Neuron (in vitro differentiated cells): ENCODE data around the gene TMEM138.

Experiments
- H2AFZ ChIP-seq: one replicate; pipeline ENCODE4 v1.6.1; 2013; ENCODE audit warnings: low read depth, mild to moderate bottlenecking, inconsistent platforms, low read length, moderate library complexity
- H3K27me3 ChIP-seq: one replicate; pipeline ENCODE4 v1.6.1; 2013; ENCODE audit warnings: low read length; ENCODE audit not compliant: insufficient read depth
- H3K36me3 ChIP-seq: one replicate; pipeline ENCODE4 v1.6.1; 2013; ENCODE audit warnings: low read length; ENCODE audit not compliant: insufficient read depth
- H3K4me1 ChIP-seq: one replicate; pipeline ENCODE4 v1.6.1; 2013; ENCODE audit warnings: low read length; ENCODE audit not compliant: insufficient read depth
- H3K4me3 ChIP-seq: 2 replicates; pipeline ENCODE4 v1.5.1; 2013; ENCODE audit warnings: mild to moderate bottlenecking, low read length, moderate library complexity
- H3K9me3 ChIP-seq: one replicate; pipeline ENCODE4 v1.6.1; 2013; ENCODE audit warnings: low read length

TMEM138 gene

DNA sequence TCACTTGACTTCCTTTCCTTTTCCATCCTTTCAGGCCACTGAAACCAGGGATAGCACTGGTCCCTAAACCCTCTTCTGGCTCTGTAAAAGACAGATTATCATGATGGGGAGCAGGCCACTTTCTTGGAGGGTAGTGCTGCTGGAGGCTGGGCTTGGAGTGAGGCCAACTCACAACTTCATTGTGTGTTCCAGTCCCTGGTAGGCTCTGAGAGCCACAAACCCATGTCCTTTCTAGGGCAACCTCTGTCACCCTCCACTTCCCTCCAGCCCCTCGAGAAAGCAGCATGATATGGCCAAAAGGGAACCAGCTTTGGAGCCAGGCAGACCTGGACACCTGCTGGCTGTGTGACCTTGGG is 26.8 kb upstream of the TMEM138 start:
- Histone ChIP-seq H3K27me3 (no peaks in the 10 kb centered on the region), H3K9me3 (no peaks in the 10 kb centered on the region), H3K4me1 (peaks cover 35% of the 10 kb centered on the region), H3K4me3 (no peak overlapping the region), H2AFZ (no peak overlapping the region), H3K36me3 (peaks cover 3% of the 10 kb centered on the region)

DNA sequence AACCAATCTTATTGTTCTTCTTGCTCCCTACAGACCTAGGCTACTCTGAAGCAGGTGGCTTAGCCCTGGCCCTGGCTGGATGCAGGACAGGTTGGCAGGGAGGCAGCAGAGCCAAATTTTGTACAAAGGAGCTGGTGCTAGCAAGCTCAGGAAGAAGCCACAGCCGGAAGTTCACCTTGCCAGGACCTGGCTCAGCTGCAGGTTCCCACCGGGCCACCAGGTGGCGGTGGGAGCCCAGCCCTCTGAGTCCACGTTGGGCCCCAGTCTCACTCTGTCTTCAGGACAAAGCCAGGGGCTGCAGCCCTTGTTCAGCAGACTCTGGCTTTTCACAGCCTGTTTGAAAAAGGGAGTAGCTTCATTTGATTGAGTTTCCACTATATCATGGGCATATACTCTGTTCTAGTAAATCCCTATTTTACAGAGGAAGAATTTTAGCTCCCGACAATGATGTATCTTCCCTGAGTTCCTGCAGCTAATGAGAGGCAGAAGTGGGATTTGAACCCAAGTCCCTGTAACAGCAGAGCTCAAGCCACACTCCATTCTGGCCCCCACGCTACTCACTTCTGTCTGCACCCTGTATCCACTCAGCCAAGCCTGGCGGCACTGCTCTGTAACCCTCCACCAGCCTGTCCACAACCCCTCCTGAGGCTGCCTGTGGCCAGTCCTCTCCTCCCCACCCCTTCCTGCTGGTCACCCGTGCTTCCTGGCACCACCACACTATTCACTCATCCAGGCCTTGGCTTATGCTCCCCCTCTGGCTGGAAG is 25.8 kb upstream of the TMEM138 start:
- no peaks in the 10 kb centered on the region for H3K27me3 ChIP-seq
- H3K4me3 ChIP-seq, result no peak overlapping the region
- H3K9me3 ChIP-seq, result no peaks in the 10 kb centered on the region
- H3K36me3 ChIP-seq, result peaks cover 3% of the 10 kb centered on the region
- H2AFZ ChIP-seq, result peak overlapping the region; percentile 33
- H3K4me1 ChIP-seq, result peaks cover 32% of the 10 kb centered on the region

DNA sequence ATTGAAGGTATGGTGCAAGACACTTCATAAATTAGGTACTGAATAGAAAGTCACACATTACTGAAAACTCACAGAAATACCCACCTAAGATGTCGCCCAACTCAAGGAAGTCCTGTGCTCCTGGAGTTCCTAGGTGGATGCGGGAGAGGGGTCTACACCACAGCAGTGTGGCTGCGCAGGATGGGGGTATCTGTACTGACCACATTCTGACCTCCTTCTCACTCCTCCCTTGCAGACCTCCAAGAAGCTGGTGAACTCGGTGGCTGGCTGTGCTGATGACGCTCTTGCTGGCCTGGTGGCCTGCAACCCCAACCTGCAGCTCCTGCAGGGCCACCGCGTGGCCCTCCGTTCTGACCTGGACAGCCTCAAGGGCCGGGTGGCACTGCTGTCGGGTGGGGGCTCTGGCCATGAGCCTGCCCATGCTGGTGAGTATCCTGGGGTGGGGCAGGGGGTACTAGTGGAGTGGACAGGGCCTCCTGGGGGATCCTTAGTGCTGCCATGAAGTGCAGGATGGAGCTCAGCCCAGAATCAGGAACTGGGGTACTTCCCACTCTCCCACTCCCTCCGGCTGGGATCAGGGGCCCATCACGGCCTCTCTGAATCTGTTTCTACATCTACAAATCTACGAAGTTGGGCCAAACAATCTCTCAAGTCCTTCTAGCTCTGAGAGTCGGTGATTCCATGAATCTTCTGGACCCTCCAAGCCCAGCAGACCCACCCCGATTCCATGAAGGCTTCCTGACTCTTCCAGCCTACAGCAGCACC is 24.3 kb upstream of the TMEM138 start:
- no peak overlapping the region for H3K4me3 ChIP-seq
- no peaks in the 10 kb centered on the region for H3K27me3 ChIP-seq
- H3K9me3 ChIP-seq, result no peaks in the 10 kb centered on the region
- no peak overlapping the region for H2AFZ ChIP-seq
- H3K36me3 ChIP-seq, result peaks cover 10% of the 10 kb centered on the region
- peaks cover 22% of the 10 kb centered on the region for H3K4me1 ChIP-seq

DNA sequence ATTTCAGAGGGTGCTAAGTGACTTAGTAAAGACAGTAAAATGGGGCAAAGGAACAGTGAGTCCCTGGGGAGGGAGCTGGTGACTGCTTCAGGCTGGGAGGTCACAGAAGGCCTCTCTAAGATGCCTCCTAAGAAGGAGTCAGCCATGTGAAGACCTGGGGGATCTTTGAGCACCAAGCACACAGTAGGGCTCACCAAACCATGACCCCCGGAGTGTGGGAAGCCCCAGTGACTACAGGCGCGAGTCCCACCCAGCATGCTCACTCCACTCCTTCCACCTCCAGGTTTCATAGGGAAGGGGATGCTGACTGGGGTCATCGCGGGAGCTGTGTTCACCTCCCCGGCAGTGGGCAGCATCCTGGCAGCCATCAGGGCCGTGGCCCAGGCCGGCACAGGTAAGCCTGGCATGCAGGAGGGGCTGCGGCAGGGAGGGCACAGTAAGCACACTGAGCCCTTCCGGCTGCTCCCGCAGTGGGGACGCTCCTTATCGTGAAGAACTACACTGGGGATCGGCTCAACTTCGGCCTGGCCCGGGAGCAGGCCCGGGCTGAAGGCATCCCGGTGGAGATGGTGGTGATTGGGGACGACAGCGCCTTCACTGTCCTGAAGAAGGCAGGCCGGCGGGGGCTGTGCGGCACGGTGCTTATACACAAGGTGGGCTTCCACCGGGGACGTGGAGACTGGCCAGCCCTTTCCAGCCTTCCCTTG is 23.2 kb upstream of the TMEM138 start:
- Histone ChIP-seq H3K4me1 (peaks cover 16% of the 10 kb centered on the region), H3K9me3 (no peaks in the 10 kb centered on the region), H3K4me3 (no peak overlapping the region), H3K36me3 (peaks cover 12% of the 10 kb centered on the region), H3K27me3 (no peaks in the 10 kb centered on the region), H2AFZ (no peak overlapping the region)

DNA sequence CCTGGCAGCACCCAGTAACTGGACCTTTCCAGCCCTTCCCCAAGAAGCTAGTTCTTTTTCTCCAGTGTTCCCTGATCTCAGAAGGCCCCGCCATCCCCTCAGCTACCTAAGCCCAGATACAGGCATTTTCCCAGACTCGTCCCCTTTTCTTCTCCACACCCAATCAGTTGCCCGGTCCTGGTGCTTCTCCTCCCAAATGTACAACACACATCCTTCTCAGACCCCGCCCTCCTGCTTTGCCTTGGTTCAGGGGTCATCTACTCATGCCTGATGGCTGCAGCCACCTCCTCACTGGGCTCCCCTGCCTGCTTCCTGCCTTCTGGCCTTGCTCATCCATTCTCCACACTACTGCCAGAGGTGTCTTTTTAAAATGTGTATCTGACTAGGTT is 22.7 kb upstream of the TMEM138 start:
- H3K27me3 ChIP-seq, result no peaks in the 10 kb centered on the region
- peaks cover 12% of the 10 kb centered on the region for H3K36me3 ChIP-seq
- H3K4me3 ChIP-seq, result no peak overlapping the region
- H3K9me3 ChIP-seq, result no peaks in the 10 kb centered on the region
- H3K4me1 ChIP-seq, result peaks cover 14% of the 10 kb centered on the region
- H2AFZ ChIP-seq, result no peak overlapping the region

DNA sequence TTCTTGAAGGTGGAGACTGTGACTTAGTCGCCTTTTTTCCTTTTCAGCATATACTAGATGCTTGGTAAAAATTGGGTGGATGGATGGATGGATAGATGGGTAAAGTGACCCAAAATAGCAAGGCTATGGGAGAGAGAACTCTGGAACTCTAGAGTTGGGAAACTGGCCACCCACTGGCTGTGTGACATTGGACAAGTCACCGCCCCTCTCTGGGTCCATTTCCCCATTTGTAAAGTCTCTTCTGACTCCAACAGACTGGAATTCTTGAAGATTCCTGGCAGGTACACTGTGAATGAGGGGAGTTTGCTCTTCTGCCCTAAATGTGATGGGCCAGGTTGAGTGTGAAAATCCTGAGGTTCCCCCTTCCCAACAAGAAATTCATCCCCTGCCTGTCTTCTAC is 21.2 kb upstream of the TMEM138 start:
- Histone ChIP-seq H3K36me3 (peaks cover 12% of the 10 kb centered on the region), H3K27me3 (no peaks in the 10 kb centered on the region)

DNA sequence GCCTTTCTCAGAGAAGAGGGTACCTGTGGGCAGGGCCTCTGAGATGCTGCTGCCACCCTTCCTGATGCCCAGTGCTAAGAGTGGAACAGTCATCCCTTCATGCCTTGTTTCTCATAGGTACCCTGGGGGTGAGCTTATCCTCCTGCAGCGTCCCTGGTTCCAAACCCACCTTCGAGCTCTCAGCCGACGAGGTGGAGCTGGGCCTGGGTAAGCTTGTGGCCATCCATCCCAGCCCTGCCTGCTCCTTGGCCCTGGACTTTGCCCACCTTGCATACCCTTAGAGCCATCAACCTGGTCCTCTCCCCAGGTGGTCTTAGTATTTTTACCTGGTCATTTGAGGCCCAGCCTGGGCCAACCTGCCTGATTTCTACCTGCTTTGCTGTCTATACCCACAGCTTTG is 20.5 kb upstream of the TMEM138 start:
- no peak overlapping the region for H3K4me3 ChIP-seq
- peaks cover 12% of the 10 kb centered on the region for H3K36me3 ChIP-seq
- no peaks in the 10 kb centered on the region for H3K4me1 ChIP-seq
- H3K9me3 ChIP-seq, result no peaks in the 10 kb centered on the region
- H3K27me3 ChIP-seq, result no peaks in the 10 kb centered on the region
- H2AFZ ChIP-seq, result no peak overlapping the region

More for the DNA sequence above, 21.2 kb upstream of the TMEM138 start:
- H2AFZ ChIP-seq, result no peak overlapping the region
- H3K4me3 ChIP-seq, result no peak overlapping the region
- H3K9me3 ChIP-seq, result no peaks in the 10 kb centered on the region
- H3K4me1 ChIP-seq, result peaks cover 3% of the 10 kb centered on the region

DNA sequence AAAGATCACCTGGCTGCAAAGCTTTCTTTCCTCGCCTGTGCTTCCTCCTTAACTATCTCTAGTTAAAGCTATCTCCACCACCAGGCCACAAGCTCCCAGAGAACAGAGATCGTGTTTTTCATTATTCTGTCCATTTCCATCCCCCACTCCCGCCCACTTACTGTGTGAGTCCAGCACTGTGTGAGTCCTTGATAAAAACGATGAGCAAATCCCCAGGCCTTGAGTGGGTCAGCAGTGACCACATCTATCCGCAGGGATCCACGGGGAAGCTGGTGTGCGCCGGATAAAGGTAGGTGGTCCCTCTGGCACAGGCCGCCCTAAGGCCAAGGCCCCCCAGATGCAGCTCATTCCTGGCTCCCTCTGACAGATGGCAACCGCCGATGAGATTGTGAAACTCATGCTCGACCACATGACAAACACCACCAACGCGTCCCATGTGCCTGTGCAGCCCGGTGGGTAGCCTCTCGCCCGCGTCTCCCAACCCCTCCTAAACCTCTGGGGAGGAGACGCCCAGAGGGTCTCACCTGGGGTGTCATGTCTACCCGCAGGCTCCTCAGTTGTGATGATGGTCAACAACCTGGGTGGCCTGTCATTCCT is 19.9 kb upstream of the TMEM138 start:
- no peaks in the 10 kb centered on the region for H3K9me3 ChIP-seq
- no peak overlapping the region for H3K4me3 ChIP-seq
- H2AFZ ChIP-seq, result no peak overlapping the region
- peaks cover 12% of the 10 kb centered on the region for H3K36me3 ChIP-seq
- H3K4me1 ChIP-seq, result no peaks in the 10 kb centered on the region
- H3K27me3 ChIP-seq, result no peaks in the 10 kb centered on the region

DNA sequence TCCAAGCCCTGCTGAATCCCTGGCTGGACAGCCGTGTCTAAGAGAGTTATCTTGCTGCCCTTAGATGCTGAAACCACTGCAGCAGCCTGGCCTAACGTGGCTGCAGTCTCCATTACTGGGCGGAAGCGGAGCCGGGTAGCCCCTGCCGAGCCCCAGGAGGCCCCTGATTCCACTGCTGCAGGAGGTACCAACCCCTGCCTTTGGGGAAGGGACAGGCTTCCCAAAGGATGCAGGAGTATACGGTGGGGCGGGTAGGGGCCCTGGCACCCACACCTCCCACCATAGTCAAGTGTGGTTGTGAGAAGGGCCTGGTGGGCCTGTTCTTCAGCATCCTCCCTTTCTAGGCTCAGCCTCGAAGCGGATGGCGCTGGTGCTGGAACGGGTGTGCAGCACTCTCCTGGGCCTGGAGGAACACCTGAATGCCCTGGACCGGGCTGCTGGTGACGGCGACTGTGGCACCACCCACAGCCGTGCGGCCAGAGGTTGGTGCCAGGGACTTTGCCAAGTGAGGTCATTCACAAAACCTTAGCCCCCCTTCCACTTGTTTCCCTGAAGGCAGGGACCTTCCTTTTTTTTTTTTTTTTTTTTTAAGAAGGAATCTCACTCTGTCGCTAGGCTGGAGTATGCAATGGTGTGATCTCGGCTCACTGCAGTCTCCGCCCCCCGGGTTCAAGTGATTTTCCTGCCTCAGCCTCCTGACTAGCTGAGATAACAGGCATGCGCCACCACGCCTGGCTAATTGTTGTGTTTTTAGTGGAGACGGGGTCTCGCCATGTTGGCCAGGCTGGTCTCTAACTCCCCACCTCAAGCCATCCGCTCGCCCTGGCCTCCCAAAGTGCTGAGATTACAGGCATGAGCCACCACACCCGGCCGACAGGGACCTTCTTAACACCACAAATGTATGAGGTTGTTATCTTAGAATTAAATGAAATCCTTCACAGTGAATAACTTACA is 18.1 kb upstream of the TMEM138 start:
- Histone ChIP-seq H3K4me1 (no peaks in the 10 kb centered on the region), H3K36me3 (peaks cover 11% of the 10 kb centered on the region), H3K27me3 (no peaks in the 10 kb centered on the region), H2AFZ (no peak overlapping the region), H3K4me3 (no peak overlapping the region), H3K9me3 (no peaks in the 10 kb centered on the region)

DNA sequence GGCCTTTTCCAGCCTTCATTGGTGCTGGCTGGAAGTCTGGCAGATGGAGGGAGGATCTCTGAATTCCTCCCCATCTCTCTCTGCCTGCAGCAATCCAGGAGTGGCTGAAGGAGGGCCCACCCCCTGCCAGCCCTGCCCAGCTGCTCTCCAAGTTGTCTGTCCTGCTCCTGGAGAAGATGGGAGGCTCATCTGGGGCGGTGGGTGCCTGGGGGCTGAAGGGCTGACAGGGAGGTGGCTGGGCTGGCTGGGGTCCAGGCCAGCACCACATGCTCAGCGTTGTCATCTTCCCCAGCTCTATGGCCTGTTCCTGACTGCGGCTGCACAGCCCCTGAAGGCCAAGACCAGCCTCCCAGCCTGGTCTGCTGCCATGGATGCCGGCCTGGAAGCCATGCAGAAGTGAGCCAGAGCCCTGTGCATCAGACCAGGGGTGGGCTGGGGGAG is 17.0 kb upstream of the TMEM138 start:
- H3K27me3 ChIP-seq, result no peaks in the 10 kb centered on the region
- H3K9me3 ChIP-seq, result no peaks in the 10 kb centered on the region
- no peaks in the 10 kb centered on the region for H3K4me1 ChIP-seq
- H3K4me3 ChIP-seq, result no peak overlapping the region
- H2AFZ ChIP-seq, result no peak overlapping the region
- peaks cover 18% of the 10 kb centered on the region for H3K36me3 ChIP-seq

DNA sequence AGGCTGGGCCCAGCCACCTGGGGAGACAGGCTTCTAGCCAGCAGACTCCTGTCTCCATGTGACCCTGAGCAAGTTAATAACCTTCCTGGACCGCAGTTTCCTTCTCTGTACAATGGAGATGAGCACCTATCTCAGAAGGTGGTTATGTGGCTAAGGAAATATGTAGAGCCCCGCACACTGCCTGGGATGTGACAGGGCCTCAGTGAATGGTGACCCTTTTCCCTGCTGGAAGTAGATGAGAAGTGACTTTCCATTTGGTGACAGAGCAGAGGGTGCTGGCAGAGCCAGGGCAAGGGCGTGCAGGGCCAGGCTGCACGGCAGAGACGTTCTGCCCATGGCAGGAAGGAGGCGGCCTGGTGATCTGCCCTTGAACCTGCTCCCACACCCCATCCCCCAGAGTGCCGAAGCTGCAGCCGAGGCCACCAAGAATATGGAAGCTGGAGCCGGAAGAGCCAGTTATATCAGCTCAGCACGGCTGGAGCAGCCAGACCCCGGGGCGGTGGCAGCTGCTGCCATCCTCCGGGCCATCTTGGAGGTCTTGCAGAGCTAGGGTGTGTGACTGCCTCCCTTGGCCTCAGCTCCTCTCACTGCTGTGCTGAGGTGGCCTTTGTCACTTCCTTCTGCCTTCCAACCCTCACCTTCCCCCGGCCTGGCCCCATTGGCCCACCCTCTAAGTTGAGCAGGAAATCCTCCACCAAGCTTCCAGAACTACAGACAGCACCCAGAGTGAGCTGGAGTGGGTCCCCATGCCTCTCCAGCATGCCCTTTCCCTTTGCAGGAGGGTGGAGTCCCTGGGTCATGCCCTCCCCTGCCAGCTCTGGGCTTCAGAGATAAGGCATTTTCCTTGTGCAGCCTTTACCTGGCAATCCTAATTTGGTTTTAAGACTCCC is 16.0 kb upstream of the TMEM138 start:
- Histone ChIP-seq H3K36me3 (peaks cover 18% of the 10 kb centered on the region), H3K4me1 (no peaks in the 10 kb centered on the region), H2AFZ (no peak overlapping the region), H3K9me3 (no peaks in the 10 kb centered on the region), H3K4me3 (no peak overlapping the region), H3K27me3 (no peaks in the 10 kb centered on the region)
